Nephron progenitor cell (in vitro differentiated cells): ENCODE data around the gene COPZ2.
"Not testable (repeated sequence)": the region's sequence is repeated elsewhere in the genome, so short reads cannot be mapped to it uniquely, and the experiment has no call there.

Source experiments
- DNase-seq: peaks from one replicate; pipeline ENCODE4 v3.0.0; 2021
- H3K27ac Mint-ChIP-seq: 2 replicates; pipeline ENCODE4 v1.8.0; 2021; ENCODE audit warnings: mild to moderate bottlenecking, moderate library complexity, mixed read lengths
- H3K27me3 Mint-ChIP-seq: 2 replicates; pipeline ENCODE4 v1.8.0; 2021; ENCODE audit warnings: mild to moderate bottlenecking, low read depth, mixed read lengths; ENCODE audit not compliant: poor library complexity
- H3K36me3 Mint-ChIP-seq: 2 replicates; pipeline ENCODE4 v1.8.0; 2021; ENCODE audit warnings: low read depth, mixed read lengths
- H3K4me1 Mint-ChIP-seq: 2 replicates; pipeline ENCODE4 v1.8.0; 2021; ENCODE audit warnings: mixed read lengths
- H3K4me3 Mint-ChIP-seq: 2 replicates; pipeline ENCODE4 v1.8.0; 2021; ENCODE audit warnings: mild to moderate bottlenecking, moderate library complexity, mixed read lengths
- H3K9me3 Mint-ChIP-seq: 2 replicates; pipeline ENCODE4 v1.8.0; 2021; ENCODE audit warnings: mild to moderate bottlenecking, moderate library complexity, mixed read lengths
- CTCF ChIP-seq: fragments of 200-600 bp; sonication (generic); IDR thresholded peaks from 2 replicates; pipeline ENCODE4 v1.5.0; 2021; ENCODE audit warnings: antibody characterized with exemption

Gene COPZ2, protein sequence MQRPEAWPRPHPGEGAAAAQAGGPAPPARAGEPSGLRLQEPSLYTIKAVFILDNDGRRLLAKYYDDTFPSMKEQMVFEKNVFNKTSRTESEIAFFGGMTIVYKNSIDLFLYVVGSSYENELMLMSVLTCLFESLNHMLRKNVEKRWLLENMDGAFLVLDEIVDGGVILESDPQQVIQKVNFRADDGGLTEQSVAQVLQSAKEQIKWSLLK

DNA sequence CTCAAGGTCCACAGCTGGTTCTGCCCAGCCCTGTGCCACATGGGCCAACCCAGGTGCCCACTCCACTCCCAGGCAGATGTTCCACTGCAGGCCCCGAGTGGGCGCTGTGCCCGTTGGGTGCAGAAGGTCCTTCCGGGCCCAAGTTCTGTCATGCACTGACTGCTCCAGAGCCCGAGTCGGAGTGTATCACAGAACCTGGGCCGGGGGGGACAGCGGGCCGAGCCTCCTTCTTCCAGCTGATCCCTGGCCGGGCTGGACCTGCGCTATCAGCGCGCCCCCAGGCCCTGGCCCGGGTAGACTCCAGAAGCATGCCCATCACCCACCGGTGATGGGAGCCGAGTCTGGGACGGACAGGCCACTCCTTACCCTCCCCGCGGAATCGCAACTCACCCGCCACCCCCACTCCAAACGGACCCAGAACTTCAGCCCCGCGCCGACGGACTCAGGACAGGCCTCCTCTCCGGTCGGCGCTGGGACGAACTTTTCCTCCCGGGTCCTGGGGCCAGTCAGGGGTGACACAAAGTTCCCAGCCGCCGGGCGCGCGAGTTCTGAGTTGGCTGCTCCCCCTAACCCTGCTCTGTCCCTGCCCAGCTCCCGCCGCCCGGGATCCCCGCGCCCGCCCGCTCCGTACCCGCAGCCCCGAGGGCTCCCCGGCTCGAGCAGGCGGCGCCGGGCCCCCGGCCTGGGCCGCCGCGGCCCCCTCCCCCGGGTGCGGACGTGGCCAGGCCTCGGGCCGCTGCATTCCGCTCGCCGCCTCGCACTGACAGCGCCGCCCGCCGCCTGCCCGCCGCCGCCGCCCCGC, at the start of gene COPZ2:
TSS of gene COPZ2 (minus strand) at position 762 of the 802 bp plus-strand sequence. CDS start at position 742, 20 bp downstream.
- H3K36me3 Mint-ChIP-seq, result no peaks in the 10 kb centered on the region
- peak; percentile 68 for DNase-seq
- peaks cover 85% of the 10 kb centered on the region for H3K27me3 Mint-ChIP-seq
- H3K4me3 Mint-ChIP-seq, result peak within 1 kb of the TSS; percentile 84
- peaks cover 17% of the 10 kb centered on the region for H3K4me1 Mint-ChIP-seq
- H3K27ac Mint-ChIP-seq, result no peak within 1 kb of the TSS
- no peaks in the 10 kb centered on the region for H3K9me3 Mint-ChIP-seq
- TF ChIP-seq CTCF, result peak; percentile 37

- Mint-ChIP-seq H3K27me3 (no peaks in the 10 kb centered on the region), H3K27ac (no peak overlapping the region), H3K4me1 (peaks cover 15% of the 10 kb centered on the region)
Observed at GRCh38 chr17:48084932-48085331, 47.3 kb upstream of the COPZ2 start.

DNA sequence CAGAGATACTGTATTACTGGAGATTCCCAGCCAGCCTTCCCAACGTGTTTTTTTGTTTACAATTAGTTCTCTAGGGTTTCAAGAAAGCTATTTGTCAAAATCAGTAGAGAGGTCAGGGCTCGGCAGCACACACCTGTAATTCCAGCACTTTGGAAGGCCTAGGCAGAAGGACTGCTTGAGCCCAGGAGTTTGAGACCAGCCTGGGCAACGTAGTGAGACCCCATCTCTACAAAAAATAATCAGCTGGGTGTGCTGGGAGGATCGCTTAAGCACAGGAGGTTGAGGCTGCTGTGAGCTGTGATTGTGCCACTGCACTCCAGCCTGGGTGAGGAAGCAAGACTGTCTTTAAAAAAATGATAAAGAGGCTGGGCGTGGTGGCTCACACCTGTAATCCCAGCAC, 44.3 kb upstream of the COPZ2 start:
- no peaks in the 10 kb centered on the region for H3K27me3 Mint-ChIP-seq
- peak overlapping the region; percentile 80 for H3K27ac Mint-ChIP-seq
- DNase-seq, result no peak
- peaks cover 15% of the 10 kb centered on the region for H3K4me1 Mint-ChIP-seq
- H3K4me3 Mint-ChIP-seq, result no peak overlapping the region
- no peak for TF ChIP-seq CTCF
- H3K36me3 Mint-ChIP-seq, result peaks cover 21% of the 10 kb centered on the region
- no peaks in the 10 kb centered on the region for H3K9me3 Mint-ChIP-seq

More at GRCh38 chr17:48084932-48085331, 47.3 kb upstream of the COPZ2 start:
- DNase-seq, result no peak
- H3K9me3 Mint-ChIP-seq, result no peaks in the 10 kb centered on the region
- H3K4me3 Mint-ChIP-seq, result no peak overlapping the region
- TF ChIP-seq CTCF, result no peak
- peaks cover 32% of the 10 kb centered on the region for H3K36me3 Mint-ChIP-seq

GRCh38 chr17:48077152-48077551, 39.6 kb upstream of the COPZ2 start:
- DNase-seq, H3K27me3 Mint-ChIP-seq, H3K4me3 Mint-ChIP-seq, H3K9me3 Mint-ChIP-seq, H3K4me1 Mint-ChIP-seq: not testable (repeated sequence)
- H3K36me3 Mint-ChIP-seq, result peaks cover 38% of the 10 kb centered on the region
- H3K27ac Mint-ChIP-seq, result peak overlapping the region; percentile 27

- TF ChIP-seq CTCF, result peak; percentile 78
- peaks cover 9% of the 10 kb centered on the region for H3K4me1 Mint-ChIP-seq
- no peak overlapping the region for H3K4me3 Mint-ChIP-seq
- H3K36me3 Mint-ChIP-seq, result peaks cover 48% of the 10 kb centered on the region
- peak overlapping the region; percentile 88 for H3K27ac Mint-ChIP-seq
- peaks cover 3% of the 10 kb centered on the region for H3K27me3 Mint-ChIP-seq
- DNase-seq, result peak; percentile 75
- no peaks in the 10 kb centered on the region for H3K9me3 Mint-ChIP-seq
Observed at GRCh38 chr17:48074322-48075081, 36.9 kb upstream of the COPZ2 start.

GRCh38 chr17:48073566-48074094, 36.0 kb upstream of the COPZ2 start:
- H3K36me3 Mint-ChIP-seq, result peaks cover 54% of the 10 kb centered on the region
- not testable (repeated sequence) for H3K9me3 Mint-ChIP-seq, H3K4me1 Mint-ChIP-seq, H3K27ac Mint-ChIP-seq, H3K4me3 Mint-ChIP-seq, H3K27me3 Mint-ChIP-seq, DNase-seq

DNA sequence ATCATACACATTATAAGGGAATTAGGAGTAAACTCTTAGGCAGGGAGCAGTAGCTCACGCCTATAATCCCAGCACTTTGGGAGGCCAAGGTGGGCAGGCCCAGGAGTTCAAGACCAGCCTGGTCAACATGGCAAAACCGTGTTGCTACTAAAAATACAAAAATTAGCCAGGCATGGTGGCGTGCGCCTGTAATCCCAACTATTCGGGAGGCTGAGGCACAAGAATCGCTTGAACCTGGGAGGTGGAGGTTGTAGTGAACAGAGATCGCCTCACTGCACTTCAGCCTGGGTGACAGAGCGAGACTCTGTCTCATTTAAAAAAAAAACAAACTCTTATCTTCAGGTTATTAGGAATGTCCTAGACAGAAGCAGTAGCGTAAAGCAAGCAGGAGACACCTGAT, 35.2 kb upstream of the COPZ2 start:
- not testable (repeated sequence) for H3K27ac Mint-ChIP-seq, H3K27me3 Mint-ChIP-seq, H3K4me1 Mint-ChIP-seq, H3K9me3 Mint-ChIP-seq, DNase-seq, H3K4me3 Mint-ChIP-seq
- peaks cover 60% of the 10 kb centered on the region for H3K36me3 Mint-ChIP-seq
